DMS79 treated with DMSO at 0.1 percent for 48 hours (cell line): Measurements from ENCODE around the gene BCR.

Source experiments
- DNase-seq: peaks from one replicate; lab custom pipeline; 2025; lab: John Stamatoyannopoulos, UW

BCR gene

GRCh38 chr22:23245045-23245798, 64.9 kb downstream of the BCR start:
- no peak for DNase-seq

- DNase-seq: no peak
Observed at GRCh38 chr22:23245799-23246136, 65.5 kb downstream of the BCR start.

- DNase-seq: no peak
Observed at GRCh38 chr22:23246982-23247766, 66.9 kb downstream of the BCR start.

- DNase-seq: no peak
Observed at GRCh38 chr22:23248583-23248982, 68.3 kb downstream of the BCR start.

- no peak for DNase-seq
Observed at GRCh38 chr22:23250056-23250784, 69.9 kb downstream of the BCR start.

GRCh38 chr22:23250785-23251363, 70.6 kb downstream of the BCR start:
- no peak for DNase-seq

GRCh38 chr22:23251445-23252093, 71.3 kb downstream of the BCR start:
- DNase-seq: no peak

GRCh38 chr22:23253475-23254055, 73.3 kb downstream of the BCR start:
- DNase-seq: no peak

GRCh38 chr22:23255506-23256170, 75.3 kb downstream of the BCR start:
- no peak for DNase-seq

GRCh38 chr22:23256171-23256932, 76.0 kb downstream of the BCR start:
- DNase-seq: no peak

- no peak for DNase-seq
Observed at GRCh38 chr22:23256986-23257888, 76.9 kb downstream of the BCR start.

GRCh38 chr22:23257889-23258825, 77.8 kb downstream of the BCR start:
- DNase-seq: no peak

- no peak for DNase-seq
Observed at GRCh38 chr22:23258826-23259170, 78.5 kb downstream of the BCR start.

- DNase-seq: no peak
Observed at GRCh38 chr22:23259916-23260644, 79.8 kb downstream of the BCR start.

- DNase-seq: no peak
Observed at GRCh38 chr22:23260645-23261581, 80.6 kb downstream of the BCR start.

- no peak for DNase-seq
Observed at GRCh38 chr22:23261900-23262450, 81.7 kb downstream of the BCR start.
